Embryonic facial prominence (tissue), 1 donor: ENCODE measurements around the gene NUP93.
"Not testable (repeated sequence)": the region's sequence is repeated elsewhere in the genome, so short reads cannot be mapped to it uniquely, and the experiment has no call there.

Experiments used
- DNase-seq: peaks from one replicate; pipeline ENCODE4 v3.0.0-alpha.2; 2016; ENCODE audit errors: extremely low spot score

Gene NUP93

DNA sequence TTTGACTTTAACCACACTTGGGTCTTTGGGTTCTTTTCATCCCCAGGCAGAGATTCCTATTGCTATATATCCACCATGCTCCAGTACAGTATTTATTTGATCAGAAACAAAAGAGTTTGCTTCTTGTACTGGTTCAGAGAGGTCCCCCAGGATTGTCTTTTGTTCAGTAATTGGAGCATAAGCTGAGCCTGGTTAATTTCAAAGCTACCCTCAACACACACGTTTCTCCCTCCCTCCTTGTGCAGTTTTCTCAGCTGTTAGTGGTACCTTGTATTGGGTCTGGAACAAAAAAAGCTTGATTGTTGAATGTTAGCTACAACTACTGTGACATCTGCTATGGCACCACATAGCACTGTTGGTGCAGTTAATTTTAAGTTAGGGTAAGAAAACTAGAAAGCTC lies 50.0 kb downstream of the NUP93 start:
- no peak for DNase-seq

- DNase-seq, result no peak
These were observed 50.7 kb downstream of the NUP93 start for GRCh38 chr16:56780646-56781045.

GRCh38 chr16:56781528-56781961 lies 51.6 kb downstream of the NUP93 start:
- DNase-seq, result no peak

- no peak for DNase-seq
These were observed 53.4 kb downstream of the NUP93 start for GRCh38 chr16:56783344-56783743.

- no peak for DNase-seq
These were observed 55.4 kb downstream of the NUP93 start for GRCh38 chr16:56785317-56785716.

- DNase-seq, result no peak
These were observed 57.2 kb downstream of the NUP93 start for GRCh38 chr16:56787167-56787566.

DNA sequence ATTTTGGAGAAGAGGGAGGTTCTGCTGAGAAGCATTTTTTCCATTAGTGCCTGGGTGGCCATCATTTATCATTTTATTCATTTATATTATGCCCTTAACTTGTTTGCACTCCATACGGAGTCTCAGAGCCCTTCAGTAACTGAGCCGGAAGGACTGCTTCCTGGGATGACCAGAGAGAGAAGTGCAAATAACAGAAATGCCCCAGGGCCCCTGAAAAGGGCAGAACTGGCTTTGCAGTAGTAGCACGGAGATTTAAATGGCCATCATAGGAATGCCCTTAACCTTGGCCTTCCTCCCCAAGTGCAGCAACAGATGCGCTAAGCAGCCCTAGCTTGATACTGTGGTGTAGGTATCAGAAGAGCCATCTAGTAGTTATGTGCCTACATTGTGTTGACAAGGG lies 58.5 kb downstream of the NUP93 start:
- DNase-seq, result no peak

GRCh38 chr16:56789360-56789759 lies 59.4 kb downstream of the NUP93 start:
- DNase-seq, result no peak

- no peak for DNase-seq
These were observed 63.0 kb downstream of the NUP93 start for GRCh38 chr16:56792967-56793366.

- DNase-seq, result no peak
These were observed 63.6 kb downstream of the NUP93 start for GRCh38 chr16:56793492-56793891.

- DNase-seq, result no peak
These were observed 65.1 kb downstream of the NUP93 start for GRCh38 chr16:56795011-56795410.

- DNase-seq, result not testable (repeated sequence)
These were observed 67.1 kb downstream of the NUP93 start for GRCh38 chr16:56797038-56797437.

GRCh38 chr16:56797861-56798260 lies 67.9 kb downstream of the NUP93 start:
- no peak for DNase-seq

DNA sequence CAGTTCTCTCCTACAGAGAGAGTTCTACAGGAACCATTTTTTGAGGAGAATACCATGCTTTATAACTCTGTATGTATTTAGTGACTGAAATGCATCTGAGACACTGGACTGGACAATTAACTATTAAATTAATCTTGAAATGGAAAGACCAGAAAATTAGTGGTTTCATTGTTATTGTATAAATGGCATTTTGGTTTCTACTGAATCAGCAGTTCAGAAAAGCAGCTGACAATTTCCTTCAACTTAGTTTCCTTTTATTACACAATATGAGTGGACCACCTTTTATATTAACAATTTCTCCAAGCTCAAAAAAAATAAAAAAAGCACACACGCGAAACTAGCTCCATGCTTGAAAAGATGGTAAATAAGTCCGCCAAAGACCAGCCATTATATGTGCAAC lies 69.0 kb downstream of the NUP93 start:
- no peak for DNase-seq

DNA sequence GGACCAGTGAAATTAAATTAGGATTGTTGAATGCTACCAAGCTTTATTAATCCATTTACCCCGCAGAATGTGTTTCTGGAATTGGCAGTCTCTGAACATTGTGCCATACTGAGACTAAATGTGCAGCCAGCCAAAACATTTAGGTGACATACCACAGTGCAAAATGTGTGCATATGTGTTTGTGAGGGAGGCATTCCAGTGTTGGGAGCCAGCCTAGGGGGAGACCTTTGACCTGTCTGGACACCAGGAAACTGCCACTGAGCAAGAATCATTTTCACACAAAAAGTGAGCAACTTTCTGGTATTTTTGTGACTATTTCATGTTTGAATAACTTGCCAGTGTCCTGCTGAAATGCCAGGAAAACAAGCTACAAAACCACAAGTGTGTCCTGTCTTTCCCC lies 70.4 kb downstream of the NUP93 start:
- DNase-seq, result no peak

DNA sequence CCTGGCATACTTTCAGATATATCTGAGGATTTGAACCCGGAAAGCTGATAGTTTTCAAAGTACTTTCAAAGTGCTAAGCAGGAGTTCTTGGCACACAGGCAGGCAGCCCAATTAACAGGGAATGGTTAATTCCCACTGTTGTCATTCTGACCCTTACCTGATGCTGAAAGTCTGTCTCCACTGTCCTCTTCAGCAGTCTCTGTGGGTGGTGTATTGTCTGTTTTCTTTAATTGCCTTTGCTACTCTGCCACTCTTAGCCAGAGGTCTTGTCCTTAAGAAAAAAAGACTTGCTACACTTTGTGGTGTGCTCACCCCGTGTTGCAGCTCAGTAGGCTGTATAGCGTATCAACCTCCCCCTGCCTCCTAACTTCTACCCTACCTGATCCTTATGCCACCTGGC lies 71.8 kb downstream of the NUP93 start:
- no peak for DNase-seq

DNA sequence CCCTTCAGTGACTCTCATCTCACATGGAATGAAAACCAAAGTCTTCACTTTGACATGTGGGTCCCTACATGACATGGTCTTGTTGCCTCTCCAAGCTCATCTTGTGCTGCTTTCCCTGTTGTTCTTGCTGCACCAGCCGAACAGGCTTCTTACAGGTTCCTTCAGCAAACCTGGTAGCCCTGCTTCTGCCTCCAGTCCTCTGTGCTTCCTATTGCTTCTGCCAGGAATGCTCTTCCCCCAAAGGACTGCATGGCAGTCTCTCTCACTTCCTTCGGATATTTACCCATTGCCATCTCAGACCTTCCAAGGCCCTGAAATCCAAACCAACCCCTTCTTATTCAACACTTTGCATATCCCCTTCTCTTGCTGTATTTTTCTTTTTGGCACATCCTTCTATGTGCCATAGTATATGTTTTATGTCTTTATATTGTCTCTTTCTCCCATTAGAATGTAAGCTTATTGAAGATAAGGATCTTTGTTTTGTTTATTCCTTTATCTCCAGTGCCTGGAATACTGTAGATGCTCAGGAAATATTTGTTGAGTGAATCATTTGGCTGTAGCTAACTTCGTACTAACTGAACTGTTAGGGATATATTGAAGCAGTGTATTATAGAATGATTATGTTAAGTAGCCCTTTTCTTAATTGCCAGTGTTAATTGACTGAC lies 77.2 kb downstream of the NUP93 start:
- DNase-seq, result no peak

- DNase-seq, result not testable (repeated sequence)
These were observed 77.7 kb downstream of the NUP93 start for GRCh38 chr16:56807676-56808067.

DNA sequence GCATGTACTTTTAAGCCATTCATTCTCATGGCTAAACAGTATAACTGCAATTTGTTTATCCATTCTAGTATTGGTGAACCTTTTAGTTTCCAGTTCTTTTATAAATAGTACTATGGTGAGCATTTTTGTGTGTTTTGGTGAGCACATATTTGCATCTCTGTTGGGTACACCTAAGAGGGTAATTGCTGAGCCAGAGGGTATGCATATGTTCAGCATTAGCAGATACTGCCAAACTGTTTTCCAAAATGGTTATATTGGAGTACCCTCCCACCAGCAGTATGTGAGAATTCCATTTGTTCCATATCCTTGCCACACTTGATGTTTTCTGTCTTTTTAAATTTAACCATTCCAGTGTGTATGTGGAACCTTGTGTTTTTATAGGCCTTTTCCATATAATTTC lies 81.0 kb downstream of the NUP93 start:
- DNase-seq, result no peak

DNA sequence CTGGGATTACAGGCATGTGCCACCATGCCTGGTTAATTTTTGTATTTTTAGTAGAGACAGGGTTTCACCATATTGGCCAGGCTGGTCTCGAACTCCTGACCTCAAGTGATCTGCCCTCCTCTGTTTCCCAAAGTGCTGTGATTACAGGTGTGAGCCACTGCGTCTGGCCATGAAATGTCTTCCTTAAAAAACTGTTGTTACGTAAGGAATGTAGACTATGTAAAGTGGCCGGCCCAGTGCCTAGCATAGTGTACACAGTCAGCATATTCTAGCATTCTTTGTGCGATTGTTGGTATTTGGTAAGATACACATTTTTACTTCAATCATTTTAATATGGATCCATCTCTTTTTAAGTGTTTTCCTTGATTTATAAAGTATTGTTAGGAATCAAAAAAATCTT lies 81.7 kb downstream of the NUP93 start:
- not testable (repeated sequence) for DNase-seq

GRCh38 chr16:56812884-56813283 lies 83.0 kb downstream of the NUP93 start:
- DNase-seq, result no peak

- DNase-seq, result no peak
These were observed 84.9 kb downstream of the NUP93 start for GRCh38 chr16:56814537-56815432.

DNA sequence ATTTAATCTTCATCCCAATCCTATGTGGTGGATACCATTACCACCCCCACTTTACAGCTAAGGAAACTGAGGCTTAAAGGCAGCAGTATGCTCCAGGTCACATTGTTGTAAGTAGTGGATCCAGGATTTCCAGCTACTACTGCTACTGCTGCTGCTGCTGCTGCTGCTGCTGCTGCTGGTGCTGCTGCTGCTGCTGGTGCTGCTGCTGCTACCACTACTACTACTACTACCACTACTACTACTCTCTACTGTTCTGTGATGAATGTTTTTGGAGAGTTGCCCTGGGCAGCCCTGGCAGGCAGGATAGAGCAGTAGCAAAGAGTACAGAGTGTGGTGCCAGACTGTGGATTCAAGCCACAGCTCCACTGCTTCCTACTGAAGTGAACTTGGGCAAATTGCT lies 85.8 kb downstream of the NUP93 start:
- no peak for DNase-seq
